GM12875 (cell line): ENCODE measurements around the gene PI4K2A.
"Not testable (repeated sequence)": the region's sequence is repeated elsewhere in the genome, so short reads cannot be mapped to it uniquely, and the experiment has no call there.

Experiments used
- H3K4me3 ChIP-seq: one replicate; pipeline ENCODE4 v1.5.1; 2011; ENCODE audit warnings: low read depth, low read length, control low read depth
- CTCF ChIP-seq: IDR thresholded peaks from 2 replicates; pipeline ENCODE4 v1.5.1; 2011; ENCODE audit warnings: low read depth, mild to moderate bottlenecking, control low read depth, inconsistent platforms, low read length, moderate library complexity, borderline replicate concordance; ENCODE audit not compliant: insufficient read depth

Gene PI4K2A

GRCh38 chr10:97632949-97633884, 7.3 kb upstream of the PI4K2A start, which contains the start of gene MORN4:
MORN4 (minus strand) TSS chr10:97633500; CDS start chr10:97619653, 13,847 bp downstream.
- peak within 1 kb of the TSS; percentile 71 for H3K4me3 ChIP-seq
- TF ChIP-seq CTCF, result no peak

- TF ChIP-seq CTCF, result no peak
- H3K4me3 ChIP-seq, result no peak overlapping the region
Measured at GRCh38 chr10:97633921-97634320, 6.5 kb upstream of the PI4K2A start.

- no peak for TF ChIP-seq CTCF
- no peak overlapping the region for H3K4me3 ChIP-seq
Measured at GRCh38 chr10:97635577-97635976, 4.9 kb upstream of the PI4K2A start.

- not testable (repeated sequence) for H3K4me3 ChIP-seq
Measured at GRCh38 chr10:97639090-97639489, 1.4 kb upstream of the PI4K2A start.

- no peak for TF ChIP-seq CTCF
- peak overlapping the region; percentile 89 for H3K4me3 ChIP-seq
Measured at GRCh38 chr10:97640868-97641811, 669 bp downstream of the PI4K2A start.

GRCh38 chr10:97642471-97643159, 2.1 kb downstream of the PI4K2A start:
- not testable (repeated sequence) for H3K4me3 ChIP-seq

GRCh38 chr10:97643441-97643985, 3.0 kb downstream of the PI4K2A start:
- H3K4me3 ChIP-seq, result no peak overlapping the region

More at GRCh38 chr10:97643441-97643985, 3.0 kb downstream of the PI4K2A start:
- TF ChIP-seq CTCF, result no peak
